Neural cell (in vitro differentiated cells): ENCODE measurements around the gene NOTCH2. TPM values are rescaled to one million over a fixed set of nuclear protein-coding genes. Genes with fewer than 3 reads are reported as not detected.
"Not testable (repeated sequence)": the region's sequence is repeated elsewhere in the genome, so short reads cannot be mapped to it uniquely, and the experiment has no call there.

Experiments
- H2AFZ ChIP-seq: fragments of 200-600, 300-800 bp; sonication (generic), shearing (Covaris generic); 2 replicates; pipeline ENCODE4 v1.6.0; 2014; ENCODE audit warnings: low read depth, mild to moderate bottlenecking, antibody characterized with exemption, low read length, moderate library complexity
- H3F3A ChIP-seq: fragments of 200-600 bp; shearing (Covaris generic); 2 replicates; pipeline ENCODE4 v1.6.1; 2016; ENCODE audit warnings: mild to moderate bottlenecking, moderate library complexity, mixed read lengths, antibody characterized with exemption, low read length; ENCODE audit not compliant: insufficient read depth, poor library complexity, severe bottlenecking
- H3K27ac ChIP-seq: fragments of 200-600, 300-800 bp; sonication (generic), shearing (Covaris generic); 2 replicates; pipeline ENCODE4 v1.5.1; 2014; ENCODE audit warnings: mild to moderate bottlenecking, low read length, moderate library complexity
- H3K27me3 ChIP-seq: fragments of 300-800, 200-600 bp; sonication (generic), shearing (Covaris generic); 2 replicates; pipeline ENCODE4 v1.6.0; 2014; ENCODE audit warnings: mild to moderate bottlenecking, low read depth, low read length, moderate library complexity; ENCODE audit not compliant: insufficient read depth
- H3K36me3 ChIP-seq: fragments of 300-800, 200-600 bp; sonication (generic), shearing (Covaris generic); 2 replicates; pipeline ENCODE4 v1.5.1; 2014; ENCODE audit warnings: mild to moderate bottlenecking, antibody characterized with exemption, low read length, moderate library complexity; ENCODE audit not compliant: insufficient read depth
- H3K4me2 ChIP-seq: fragments of 300-800, 200-600 bp; sonication (generic), shearing (Covaris generic); 2 replicates; pipeline ENCODE4 v1.6.0; 2014; ENCODE audit warnings: mild to moderate bottlenecking, low read length
- H3K4me3 ChIP-seq: fragments of 300-800, 200-600 bp; sonication (generic), shearing (Covaris generic); 2 replicates; pipeline ENCODE4 v1.5.1; 2014; ENCODE audit warnings: mild to moderate bottlenecking, low read length, moderate library complexity
- H3K79me2 ChIP-seq: fragments of 200-600 bp; shearing (Covaris generic); replicated peaks from 2 replicates; pipeline ENCODE4 v1.6.0; 2014; ENCODE audit warnings: mild to moderate bottlenecking, low read length, moderate library complexity; ENCODE audit not compliant: insufficient read depth
- H3K9ac ChIP-seq: fragments of 300-800, 200-600 bp; sonication (generic), shearing (Covaris generic); 2 replicates; pipeline ENCODE4 v1.6.1; 2016; ENCODE audit warnings: mild to moderate bottlenecking, low read length, mixed read lengths
- H3K9me2 ChIP-seq: fragments of 200-600 bp; shearing (Covaris generic); 2 replicates; pipeline ENCODE4 v1.6.1; 2016; ENCODE audit warnings: mild to moderate bottlenecking, low read length, mixed read lengths; ENCODE audit not compliant: insufficient read depth
- H3K9me3 ChIP-seq: fragments of 200-600, 300-800 bp; sonication (generic), shearing (Covaris generic); 2 replicates; pipeline ENCODE4 v1.6.1; 2016; ENCODE audit warnings: mild to moderate bottlenecking, mixed run types, low read length, moderate library complexity, mixed read lengths
- H4K20me1 ChIP-seq: fragments of 200-600 bp; shearing (Covaris generic); 2 replicates; pipeline ENCODE4 v1.6.1; 2016; ENCODE audit warnings: mild to moderate bottlenecking, mixed run types; ENCODE audit not compliant: insufficient read depth
- EP300 ChIP-seq: fragments of 450-650 bp; conservative IDR thresholded peaks from 2 replicates; pipeline ENCODE4 v1.6.1; 2014; ENCODE audit warnings: antibody characterized with exemption, mild to moderate bottlenecking, moderate library complexity; ENCODE audit not compliant: poor library complexity, severe bottlenecking
- EZH2 ChIP-seq: fragments of 200-600, 300-800 bp; shearing (Covaris generic), sonication (generic); IDR thresholded peaks from 2 replicates; pipeline ENCODE4 v1.6.1; 2014; ENCODE audit warnings: antibody characterized with exemption, low read length, borderline replicate concordance, mild to moderate bottlenecking; ENCODE audit not compliant: insufficient read depth, poor library complexity, severe bottlenecking
- MXI1 ChIP-seq: fragments of 450-650 bp; conservative IDR thresholded peaks from 2 replicates; pipeline ENCODE4 v1.6.1; 2014; ENCODE audit warnings: antibody characterized with exemption, mild to moderate bottlenecking; ENCODE audit not compliant: poor library complexity, severe bottlenecking
- POLR2AphosphoS5 ChIP-seq: IDR thresholded peaks from 2 replicates; pipeline ENCODE4 v1.6.1; 2012
- RAD21 ChIP-seq: fragments of 450-650 bp; conservative IDR thresholded peaks from 2 replicates; pipeline ENCODE4 v1.6.1; 2014; ENCODE audit warnings: antibody characterized with exemption, mild to moderate bottlenecking, moderate library complexity
- SMC3 ChIP-seq: fragments of 450-650 bp; conservative IDR thresholded peaks from 2 replicates; pipeline ENCODE4 v1.6.1; 2014; ENCODE audit warnings: antibody characterized with exemption, mild to moderate bottlenecking, moderate library complexity; ENCODE audit not compliant: poor library complexity
- TAF1 ChIP-seq: IDR thresholded peaks from 2 replicates; pipeline ENCODE4 v1.6.1; 2012; ENCODE audit warnings: low read depth
- polyA plus RNA-seq: library from polyadenylated mRNA; depleted of rRNA; stranded (reverse); fragments of >200 nt; gene quantifications from 2 replicates; pipeline ENCODE4 v1.2.3, GENCODE V29; 2014
- TF ChIP-seq, protein P1 (sequence below): fragments of 450-650 bp; IDR thresholded peaks from 2 replicates; pipeline ENCODE4 v1.5.1; 2014; ENCODE audit warnings: antibody characterized with exemption, mild to moderate bottlenecking, moderate library complexity; ENCODE audit not compliant: poor library complexity, severe bottlenecking
- TF ChIP-seq, protein P2 (sequence below): IDR thresholded peaks from 2 replicates; pipeline ENCODE4 v1.6.1; 2012; ENCODE audit warnings: borderline replicate concordance

Gene NOTCH2
- polyA plus RNA-seq, 1 donor from 2014 or later, result 0.73 TPM

DNA sequence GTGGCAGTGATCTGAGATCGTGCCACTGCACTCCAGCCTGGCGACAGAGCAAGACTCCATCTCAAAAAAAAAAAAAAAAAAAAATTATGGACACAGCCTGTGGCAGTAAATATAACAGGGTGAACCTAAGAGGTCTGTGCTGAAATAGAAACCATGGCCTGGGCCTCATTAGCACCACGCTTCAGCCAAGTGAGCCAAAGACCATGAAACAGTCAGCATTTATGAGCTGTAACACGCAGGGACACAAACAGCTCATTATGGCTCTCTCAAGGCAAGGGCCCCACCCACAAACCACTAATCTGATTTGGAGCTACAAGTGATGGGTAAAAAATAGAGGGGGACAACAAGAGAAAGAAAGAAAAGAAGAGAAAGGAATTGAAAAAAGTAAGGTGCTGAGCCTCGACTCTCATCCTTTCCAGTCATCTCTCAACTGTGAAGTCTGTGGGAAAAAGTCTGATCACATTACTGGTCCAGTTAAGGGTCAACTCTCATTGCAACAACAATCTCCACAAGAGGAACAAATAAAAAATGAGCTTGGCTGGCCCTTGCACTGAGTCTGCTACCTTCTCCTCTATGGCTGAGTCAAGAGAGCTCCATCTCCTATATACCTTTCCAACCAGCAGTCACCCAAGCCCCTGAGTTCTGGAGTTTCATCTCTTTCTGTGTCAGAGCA, 93.7 kb downstream of the NOTCH2 start:
- H3K36me3 ChIP-seq, H3K9me2 ChIP-seq, H4K20me1 ChIP-seq, H3K27me3 ChIP-seq, H3K9ac ChIP-seq, H2AFZ ChIP-seq, H3K4me3 ChIP-seq, H3K79me2 ChIP-seq, H3K9me3 ChIP-seq, H3K27ac ChIP-seq, H3K4me2 ChIP-seq, H3F3A ChIP-seq: not testable (repeated sequence)

DNA sequence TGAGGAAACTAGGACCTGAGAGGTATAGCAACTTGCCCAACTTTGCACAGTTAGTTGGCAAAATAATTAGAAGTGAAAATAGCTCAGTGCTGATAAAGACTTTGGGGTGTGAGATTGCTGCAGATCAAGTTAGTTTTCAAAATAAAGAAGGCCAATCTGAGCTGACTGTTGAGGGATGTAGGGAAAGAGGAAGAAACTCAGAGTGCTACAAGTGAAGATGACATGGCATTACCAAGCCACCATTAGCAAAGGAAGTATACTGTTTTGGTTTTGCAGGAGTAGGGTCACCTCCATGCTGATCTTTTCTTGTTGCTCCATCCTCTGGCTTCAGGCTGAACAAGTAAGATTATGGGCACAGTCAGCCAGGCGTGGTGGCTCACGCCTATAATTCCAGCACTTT, 94.5 kb downstream of the NOTCH2 start:
- no peak for TF ChIP-seq MXI1
- TF ChIP-seq, protein P1, sequence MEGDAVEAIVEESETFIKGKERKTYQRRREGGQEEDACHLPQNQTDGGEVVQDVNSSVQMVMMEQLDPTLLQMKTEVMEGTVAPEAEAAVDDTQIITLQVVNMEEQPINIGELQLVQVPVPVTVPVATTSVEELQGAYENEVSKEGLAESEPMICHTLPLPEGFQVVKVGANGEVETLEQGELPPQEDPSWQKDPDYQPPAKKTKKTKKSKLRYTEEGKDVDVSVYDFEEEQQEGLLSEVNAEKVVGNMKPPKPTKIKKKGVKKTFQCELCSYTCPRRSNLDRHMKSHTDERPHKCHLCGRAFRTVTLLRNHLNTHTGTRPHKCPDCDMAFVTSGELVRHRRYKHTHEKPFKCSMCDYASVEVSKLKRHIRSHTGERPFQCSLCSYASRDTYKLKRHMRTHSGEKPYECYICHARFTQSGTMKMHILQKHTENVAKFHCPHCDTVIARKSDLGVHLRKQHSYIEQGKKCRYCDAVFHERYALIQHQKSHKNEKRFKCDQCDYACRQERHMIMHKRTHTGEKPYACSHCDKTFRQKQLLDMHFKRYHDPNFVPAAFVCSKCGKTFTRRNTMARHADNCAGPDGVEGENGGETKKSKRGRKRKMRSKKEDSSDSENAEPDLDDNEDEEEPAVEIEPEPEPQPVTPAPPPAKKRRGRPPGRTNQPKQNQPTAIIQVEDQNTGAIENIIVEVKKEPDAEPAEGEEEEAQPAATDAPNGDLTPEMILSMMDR, result no peak
- TF ChIP-seq EP300, result no peak
- no peak for TF ChIP-seq RAD21
- TF ChIP-seq, protein P2, sequence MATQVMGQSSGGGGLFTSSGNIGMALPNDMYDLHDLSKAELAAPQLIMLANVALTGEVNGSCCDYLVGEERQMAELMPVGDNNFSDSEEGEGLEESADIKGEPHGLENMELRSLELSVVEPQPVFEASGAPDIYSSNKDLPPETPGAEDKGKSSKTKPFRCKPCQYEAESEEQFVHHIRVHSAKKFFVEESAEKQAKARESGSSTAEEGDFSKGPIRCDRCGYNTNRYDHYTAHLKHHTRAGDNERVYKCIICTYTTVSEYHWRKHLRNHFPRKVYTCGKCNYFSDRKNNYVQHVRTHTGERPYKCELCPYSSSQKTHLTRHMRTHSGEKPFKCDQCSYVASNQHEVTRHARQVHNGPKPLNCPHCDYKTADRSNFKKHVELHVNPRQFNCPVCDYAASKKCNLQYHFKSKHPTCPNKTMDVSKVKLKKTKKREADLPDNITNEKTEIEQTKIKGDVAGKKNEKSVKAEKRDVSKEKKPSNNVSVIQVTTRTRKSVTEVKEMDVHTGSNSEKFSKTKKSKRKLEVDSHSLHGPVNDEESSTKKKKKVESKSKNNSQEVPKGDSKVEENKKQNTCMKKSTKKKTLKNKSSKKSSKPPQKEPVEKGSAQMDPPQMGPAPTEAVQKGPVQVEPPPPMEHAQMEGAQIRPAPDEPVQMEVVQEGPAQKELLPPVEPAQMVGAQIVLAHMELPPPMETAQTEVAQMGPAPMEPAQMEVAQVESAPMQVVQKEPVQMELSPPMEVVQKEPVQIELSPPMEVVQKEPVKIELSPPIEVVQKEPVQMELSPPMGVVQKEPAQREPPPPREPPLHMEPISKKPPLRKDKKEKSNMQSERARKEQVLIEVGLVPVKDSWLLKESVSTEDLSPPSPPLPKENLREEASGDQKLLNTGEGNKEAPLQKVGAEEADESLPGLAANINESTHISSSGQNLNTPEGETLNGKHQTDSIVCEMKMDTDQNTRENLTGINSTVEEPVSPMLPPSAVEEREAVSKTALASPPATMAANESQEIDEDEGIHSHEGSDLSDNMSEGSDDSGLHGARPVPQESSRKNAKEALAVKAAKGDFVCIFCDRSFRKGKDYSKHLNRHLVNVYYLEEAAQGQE, result no peak
- TF ChIP-seq EZH2, result no peak
- no peak for TF ChIP-seq POLR2AphosphoS5
- no peak for TF ChIP-seq SMC3
- no peak for TF ChIP-seq TAF1
- no peaks in the 10 kb centered on the region for H3K9me3 ChIP-seq
- no peak overlapping the region for H3K4me2 ChIP-seq
- H3K27ac ChIP-seq, result no peak overlapping the region
- H3K79me2 ChIP-seq, result no peaks in the 10 kb centered on the region
- no peaks in the 10 kb centered on the region for H4K20me1 ChIP-seq
- no peaks in the 10 kb centered on the region for H3K36me3 ChIP-seq
- H3K27me3 ChIP-seq, result no peaks in the 10 kb centered on the region
- H3F3A ChIP-seq, result no peaks in the 10 kb centered on the region
- H2AFZ ChIP-seq, result no peak overlapping the region
- H3K4me3 ChIP-seq, result no peak overlapping the region
- H3K9ac ChIP-seq, result no peak overlapping the region
- H3K9me2 ChIP-seq, result no peaks in the 10 kb centered on the region
